Liver (tissue), 3 donors: Measurements from ENCODE around the gene EEF1G.

Experiments
- EGR1 ChIP-seq, 2 donors: IDR thresholded peaks; 2 replicates each; pipeline ENCODE4 v1.6.1; 2016 to 2018; ENCODE audit warnings: antibody characterized with exemption in 2 of 2, low read depth in 2 of 2
- FOXA1 ChIP-seq: IDR thresholded peaks from 2 replicates; pipeline ENCODE4 v1.6.1; 2016; ENCODE audit warnings: antibody characterized with exemption
- GABPA ChIP-seq, 2 donors: IDR thresholded peaks in 1 of 2; conservative IDR thresholded peaks in 1 of 2; 2 replicates each; pipeline ENCODE4 v1.6.1; 2016; ENCODE audit warnings: antibody characterized with exemption in 2 of 2, mild to moderate bottlenecking in 1 of 2, moderate library complexity in 1 of 2
- JUND ChIP-seq, 2 donors: IDR thresholded peaks; 2 replicates each; pipeline ENCODE4 v1.6.1; 2016; ENCODE audit warnings: antibody characterized with exemption in 2 of 2
- RXRA ChIP-seq, 2 donors: IDR thresholded peaks; 2 replicates each; pipeline ENCODE4 v1.6.1; 2017 to 2018; ENCODE audit warnings: antibody characterized with exemption in 2 of 2, mild to moderate bottlenecking in 1 of 2
- SP1 ChIP-seq: IDR thresholded peaks from 2 replicates; pipeline ENCODE4 v1.6.1; 2018; ENCODE audit warnings: antibody characterized with exemption, mild to moderate bottlenecking
- YY1 ChIP-seq: IDR thresholded peaks from 2 replicates; pipeline ENCODE4 v1.6.1; 2016; ENCODE audit warnings: antibody characterized with exemption, mild to moderate bottlenecking
- ZBTB33 ChIP-seq: IDR thresholded peaks from 2 replicates; pipeline ENCODE4 v1.6.1; 2016; ENCODE audit warnings: antibody characterized with exemption
- TF ChIP-seq, protein P1 (sequence below): fragments of 150-350 bp; IDR thresholded peaks from 2 replicates; pipeline ENCODE4 v1.5.1; 2017; ENCODE audit warnings: improper control_type of control experiment, low read depth, low read length; ENCODE audit not compliant: missing input control
- TF ChIP-seq, protein P2 (sequence below): IDR thresholded peaks from 2 replicates; pipeline ENCODE4 v1.6.1; 2016; ENCODE audit warnings: antibody characterized with exemption, mild to moderate bottlenecking
- donor health status: healthy.
- donor health status: healthy.

DNA sequence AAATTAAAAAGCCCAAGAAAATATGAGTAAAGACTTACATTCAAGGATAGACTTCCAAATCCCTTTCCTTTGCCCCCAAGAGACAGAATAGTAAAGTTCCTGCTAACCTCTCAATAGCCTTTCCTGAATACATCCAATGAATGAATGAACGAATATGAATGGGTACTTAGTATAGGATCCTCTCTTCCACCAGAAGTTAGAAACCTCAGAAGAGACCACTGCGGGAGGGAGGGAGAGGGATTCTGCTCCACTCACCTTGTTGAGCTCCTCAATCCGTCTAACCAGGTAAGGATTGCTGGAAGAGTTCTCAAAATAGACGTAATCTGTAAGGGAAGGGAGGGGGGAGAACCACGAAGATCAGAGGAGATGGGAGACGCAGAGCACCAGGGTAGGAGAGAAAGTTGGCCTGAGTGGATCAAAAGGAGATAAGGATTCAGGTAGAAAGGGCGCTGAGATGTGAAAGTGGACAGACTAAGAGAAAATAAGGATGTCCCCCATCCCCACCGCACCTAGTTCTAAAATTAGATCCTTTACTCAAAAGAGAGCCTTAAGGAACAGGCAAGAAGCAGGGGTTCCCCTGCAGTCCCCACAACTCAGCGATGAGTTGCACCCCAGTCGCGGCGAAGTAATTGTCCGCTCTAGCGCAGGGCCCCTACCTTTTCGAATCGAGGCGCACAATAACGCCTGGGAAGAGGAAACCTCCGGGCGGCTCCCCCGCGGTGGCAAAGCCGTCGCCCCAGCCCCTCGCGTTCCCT is 26.9 kb upstream of the EEF1G start:
- no peak for TF ChIP-seq ZBTB33
- TF ChIP-seq, protein P1, sequence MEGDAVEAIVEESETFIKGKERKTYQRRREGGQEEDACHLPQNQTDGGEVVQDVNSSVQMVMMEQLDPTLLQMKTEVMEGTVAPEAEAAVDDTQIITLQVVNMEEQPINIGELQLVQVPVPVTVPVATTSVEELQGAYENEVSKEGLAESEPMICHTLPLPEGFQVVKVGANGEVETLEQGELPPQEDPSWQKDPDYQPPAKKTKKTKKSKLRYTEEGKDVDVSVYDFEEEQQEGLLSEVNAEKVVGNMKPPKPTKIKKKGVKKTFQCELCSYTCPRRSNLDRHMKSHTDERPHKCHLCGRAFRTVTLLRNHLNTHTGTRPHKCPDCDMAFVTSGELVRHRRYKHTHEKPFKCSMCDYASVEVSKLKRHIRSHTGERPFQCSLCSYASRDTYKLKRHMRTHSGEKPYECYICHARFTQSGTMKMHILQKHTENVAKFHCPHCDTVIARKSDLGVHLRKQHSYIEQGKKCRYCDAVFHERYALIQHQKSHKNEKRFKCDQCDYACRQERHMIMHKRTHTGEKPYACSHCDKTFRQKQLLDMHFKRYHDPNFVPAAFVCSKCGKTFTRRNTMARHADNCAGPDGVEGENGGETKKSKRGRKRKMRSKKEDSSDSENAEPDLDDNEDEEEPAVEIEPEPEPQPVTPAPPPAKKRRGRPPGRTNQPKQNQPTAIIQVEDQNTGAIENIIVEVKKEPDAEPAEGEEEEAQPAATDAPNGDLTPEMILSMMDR: no peak
- TF ChIP-seq, protein P2, sequence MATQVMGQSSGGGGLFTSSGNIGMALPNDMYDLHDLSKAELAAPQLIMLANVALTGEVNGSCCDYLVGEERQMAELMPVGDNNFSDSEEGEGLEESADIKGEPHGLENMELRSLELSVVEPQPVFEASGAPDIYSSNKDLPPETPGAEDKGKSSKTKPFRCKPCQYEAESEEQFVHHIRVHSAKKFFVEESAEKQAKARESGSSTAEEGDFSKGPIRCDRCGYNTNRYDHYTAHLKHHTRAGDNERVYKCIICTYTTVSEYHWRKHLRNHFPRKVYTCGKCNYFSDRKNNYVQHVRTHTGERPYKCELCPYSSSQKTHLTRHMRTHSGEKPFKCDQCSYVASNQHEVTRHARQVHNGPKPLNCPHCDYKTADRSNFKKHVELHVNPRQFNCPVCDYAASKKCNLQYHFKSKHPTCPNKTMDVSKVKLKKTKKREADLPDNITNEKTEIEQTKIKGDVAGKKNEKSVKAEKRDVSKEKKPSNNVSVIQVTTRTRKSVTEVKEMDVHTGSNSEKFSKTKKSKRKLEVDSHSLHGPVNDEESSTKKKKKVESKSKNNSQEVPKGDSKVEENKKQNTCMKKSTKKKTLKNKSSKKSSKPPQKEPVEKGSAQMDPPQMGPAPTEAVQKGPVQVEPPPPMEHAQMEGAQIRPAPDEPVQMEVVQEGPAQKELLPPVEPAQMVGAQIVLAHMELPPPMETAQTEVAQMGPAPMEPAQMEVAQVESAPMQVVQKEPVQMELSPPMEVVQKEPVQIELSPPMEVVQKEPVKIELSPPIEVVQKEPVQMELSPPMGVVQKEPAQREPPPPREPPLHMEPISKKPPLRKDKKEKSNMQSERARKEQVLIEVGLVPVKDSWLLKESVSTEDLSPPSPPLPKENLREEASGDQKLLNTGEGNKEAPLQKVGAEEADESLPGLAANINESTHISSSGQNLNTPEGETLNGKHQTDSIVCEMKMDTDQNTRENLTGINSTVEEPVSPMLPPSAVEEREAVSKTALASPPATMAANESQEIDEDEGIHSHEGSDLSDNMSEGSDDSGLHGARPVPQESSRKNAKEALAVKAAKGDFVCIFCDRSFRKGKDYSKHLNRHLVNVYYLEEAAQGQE: no peak
- TF ChIP-seq GABPA (IDR thresholded peaks at IDR 0.05 in 1 of 2, conservative IDR thresholded peaks at IDR 0.05 in 1 of 2): no peak
- no peak for TF ChIP-seq YY1
- no peak for TF ChIP-seq SP1
- TF ChIP-seq EGR1 (IDR thresholded peaks at IDR 0.05; ENCODE audit: low read depth in 2 of 2): no peak
- no peak for TF ChIP-seq RXRA (IDR thresholded peaks at IDR 0.05)
- no peak for TF ChIP-seq FOXA1
- TF ChIP-seq JUND (IDR thresholded peaks at IDR 0.05): no peak
